KMS-11 (cell line): Measurements from ENCODE around the gene RAB11A.
A peak's percentile ranks its signal among the peaks of the same experiment; 100 is the strongest.

Source experiments
- H2AFZ ChIP-seq: fragments of 200-600 bp; sonication (generic); 2 replicates; pipeline ENCODE4 v1.6.1; 2016; ENCODE audit warnings: antibody characterized with exemption, mixed run types, low read depth
- H3K27ac ChIP-seq: fragments of 200-600 bp; sonication (generic); 2 replicates; pipeline ENCODE4 v1.6.1; 2016; ENCODE audit warnings: mild to moderate bottlenecking, mixed run types
- H3K27me3 ChIP-seq: fragments of 200-600 bp; sonication (generic); 2 replicates; pipeline ENCODE4 v1.6.1; 2017; ENCODE audit warnings: mild to moderate bottlenecking, low read depth, mixed run types, moderate library complexity; ENCODE audit not compliant: insufficient read depth
- H3K36me3 ChIP-seq: fragments of 200-600 bp; sonication (generic); 2 replicates; pipeline ENCODE4 v1.6.1; 2017; ENCODE audit warnings: mild to moderate bottlenecking, mixed run types; ENCODE audit not compliant: insufficient read depth
- H3K4me1 ChIP-seq: fragments of 200-600 bp; sonication (generic); 2 replicates; pipeline ENCODE4 v1.6.1; 2016; ENCODE audit warnings: mild to moderate bottlenecking, low read depth, mixed run types; ENCODE audit not compliant: poor library complexity, severe bottlenecking
- H3K4me2 ChIP-seq: fragments of 200-600 bp; sonication (generic); 2 replicates; pipeline ENCODE4 v1.7.0; 2016; ENCODE audit warnings: mild to moderate bottlenecking, mixed run types
- H3K4me3 ChIP-seq: fragments of 200-600 bp; sonication (generic); IDR thresholded peaks from 2 replicates; pipeline ENCODE4 v1.6.1; 2017; ENCODE audit warnings: low read depth, low read length, mixed read lengths; ENCODE audit not compliant: insufficient read depth
- H3K79me2 ChIP-seq: fragments of 200-600 bp; sonication (generic); 2 replicates; pipeline ENCODE4 v1.6.1; 2016; ENCODE audit warnings: low read depth, mixed run types; ENCODE audit not compliant: insufficient read depth
- H3K9ac ChIP-seq: fragments of 200-600 bp; sonication (generic); 2 replicates; pipeline ENCODE4 v1.6.1; 2016; ENCODE audit warnings: mild to moderate bottlenecking, mixed run types
- H4K20me1 ChIP-seq: fragments of 200-600 bp; sonication (generic); 2 replicates; pipeline ENCODE4 v1.6.1; 2016; ENCODE audit warnings: mild to moderate bottlenecking, mixed run types; ENCODE audit not compliant: insufficient read depth
- CTCF ChIP-seq: fragments of 200-600 bp; sonication (generic); conservative IDR thresholded peaks from 2 replicates; pipeline ENCODE4 v1.6.1; 2017; ENCODE audit warnings: low read depth, mild to moderate bottlenecking, antibody characterized with exemption, low read length, moderate library complexity, mixed read lengths

The RAB11A gene

DNA sequence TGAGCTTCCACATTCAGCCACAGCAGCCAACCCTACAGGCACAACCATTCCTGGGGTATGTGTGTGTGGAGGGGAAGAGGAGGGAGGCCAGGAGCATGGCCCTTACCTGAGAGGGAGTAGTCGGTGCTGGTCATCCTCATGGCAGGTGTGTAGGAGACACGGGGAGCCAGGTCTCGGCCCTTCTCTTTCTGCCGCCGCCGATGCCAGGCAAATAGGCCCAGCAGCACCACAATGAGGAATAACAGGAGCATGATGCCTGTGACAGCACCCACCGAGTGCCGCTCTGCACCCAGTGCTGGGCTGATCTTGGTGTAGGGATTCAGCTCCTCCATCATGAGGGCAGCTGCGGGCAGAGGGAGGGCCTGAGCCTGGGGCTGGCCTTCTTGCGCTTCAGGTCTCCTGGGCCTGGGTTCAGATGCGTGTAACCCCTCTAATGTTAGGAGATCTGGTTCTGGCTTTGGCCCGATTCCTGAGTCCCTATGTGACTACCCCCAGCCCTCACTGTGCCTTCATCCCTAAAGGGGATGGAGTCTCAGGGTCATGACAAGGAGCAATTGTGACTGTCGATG lies 44.4 kb downstream of the RAB11A start:
- Histone ChIP-seq H3K27ac (no peak overlapping the region), H3K4me3 (no peak overlapping the region), H3K9ac (no peak overlapping the region), H3K79me2 (no peaks in the 10 kb centered on the region), H3K36me3 (no peaks in the 10 kb centered on the region), H3K27me3 (no peaks in the 10 kb centered on the region), H2AFZ (no peak overlapping the region), H3K4me2 (no peak overlapping the region), H3K4me1 (peaks cover 33% of the 10 kb centered on the region), H4K20me1 (no peaks in the 10 kb centered on the region)
- no peak for TF ChIP-seq CTCF

DNA sequence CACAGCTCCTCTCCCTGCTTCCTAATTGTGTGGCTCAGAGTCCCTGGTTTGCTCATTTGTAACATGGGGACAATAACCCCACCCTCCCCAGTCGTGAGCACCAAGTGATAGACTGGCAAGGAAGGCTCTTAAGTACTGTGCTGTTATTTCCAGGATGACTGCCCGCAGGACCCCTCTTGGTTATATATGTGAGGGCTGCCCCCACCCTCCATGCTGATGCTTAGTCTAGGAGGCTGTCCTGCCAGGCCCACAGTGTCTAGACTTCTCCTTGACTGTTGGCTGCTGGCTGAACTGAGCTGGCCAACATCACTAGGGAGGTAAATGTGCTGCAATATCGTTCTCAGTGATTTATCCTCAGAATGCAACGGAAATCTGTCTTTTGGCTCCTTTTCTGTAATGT lies 45.1 kb downstream of the RAB11A start:
- Histone ChIP-seq H3K4me1 (peaks cover 36% of the 10 kb centered on the region), H2AFZ (no peak overlapping the region), H3K27ac (no peak overlapping the region), H3K36me3 (no peaks in the 10 kb centered on the region), H4K20me1 (no peaks in the 10 kb centered on the region), H3K9ac (no peak overlapping the region), H3K4me2 (no peak overlapping the region), H3K4me3 (no peak overlapping the region), H3K27me3 (no peaks in the 10 kb centered on the region), H3K79me2 (no peaks in the 10 kb centered on the region)
- no peak for TF ChIP-seq CTCF

GRCh38 chr15:65914981-65915925 lies 46.0 kb downstream of the RAB11A start:
- Histone ChIP-seq H3K9ac (no peak overlapping the region), H2AFZ (no peak overlapping the region), H3K79me2 (no peaks in the 10 kb centered on the region), H3K27me3 (no peaks in the 10 kb centered on the region), H4K20me1 (no peaks in the 10 kb centered on the region), H3K4me3 (no peak overlapping the region), H3K4me1 (peaks cover 43% of the 10 kb centered on the region), H3K27ac (no peak overlapping the region), H3K4me2 (no peak overlapping the region; the same call in 1 of the 2 replicates), H3K36me3 (no peaks in the 10 kb centered on the region)
- TF ChIP-seq CTCF = no peak

DNA sequence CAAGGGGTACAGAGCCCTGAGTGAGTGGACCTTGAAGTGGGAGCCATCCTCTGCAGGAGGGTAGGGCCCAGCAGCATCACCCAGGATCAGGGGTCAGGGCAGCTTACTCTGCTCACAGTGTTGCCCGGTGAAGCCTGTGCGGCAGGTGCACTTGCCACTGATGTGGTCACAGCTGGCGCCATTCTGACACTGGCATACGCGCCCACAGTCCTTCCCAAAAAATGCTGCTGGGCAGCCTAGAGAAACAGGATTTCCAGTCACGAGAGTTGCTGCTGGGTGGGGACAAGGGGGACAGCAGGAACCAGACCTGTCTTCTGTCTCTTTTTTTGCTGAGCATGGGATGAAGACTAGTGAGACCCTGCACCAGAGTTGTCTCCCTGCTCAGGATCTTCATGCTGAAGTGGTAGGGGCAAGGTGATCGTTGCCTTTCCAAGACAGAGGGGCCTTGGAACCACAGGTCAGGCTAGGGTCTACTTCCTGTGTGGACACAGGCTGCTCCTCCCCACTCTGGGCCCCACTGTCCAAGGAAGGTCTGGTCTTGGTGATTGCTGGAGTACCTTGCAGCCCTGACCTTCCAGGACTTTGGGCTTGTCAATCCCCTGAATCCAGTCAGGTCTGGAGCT lies 46.9 kb downstream of the RAB11A start:
- Histone ChIP-seq H3K27me3 (no peaks in the 10 kb centered on the region), H3K36me3 (no peaks in the 10 kb centered on the region), H3K4me3 (no peak overlapping the region), H2AFZ (no peak overlapping the region), H4K20me1 (no peaks in the 10 kb centered on the region), H3K79me2 (no peaks in the 10 kb centered on the region), H3K4me2 (peak overlapping the region; percentile 83; the same call in 1 of the 2 replicates), H3K4me1 (peaks cover 52% of the 10 kb centered on the region), H3K27ac (peak overlapping the region; percentile 46), H3K9ac (no peak overlapping the region)
- 0 out of 2 replicates have a peak, but pooled peaks have one; percentile 7 for TF ChIP-seq CTCF
